Measurements from ENCODE around the gene PFDN2. TPM values are rescaled to one million over a fixed set of nuclear protein-coding genes. Genes with fewer than 3 reads are reported as not detected.

Gene PFDN2
- total RNA-seq, 1 donor from 2014 or later: 74.1 TPM

DNA sequence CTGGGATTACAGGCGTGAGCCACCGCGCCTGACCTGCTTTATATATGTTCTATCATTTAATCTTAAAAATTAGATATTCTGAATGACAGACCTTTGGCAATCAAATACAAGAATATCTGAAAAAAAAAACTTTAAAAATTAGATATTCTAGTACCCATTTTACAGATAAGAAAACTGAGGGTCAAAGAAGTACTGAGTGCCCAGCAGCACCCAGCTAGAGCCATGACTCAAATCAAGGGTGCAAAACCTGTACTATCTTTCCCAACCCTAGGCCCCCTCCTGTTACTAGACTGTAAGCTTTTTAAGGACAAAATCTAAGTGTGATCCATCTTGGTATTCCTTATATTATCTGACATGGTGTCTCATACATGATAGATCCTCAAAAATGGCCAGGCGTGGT lies 56.4 kb downstream of the PFDN2 start:
- no peaks in the 10 kb centered on the region for H4K20me1 ChIP-seq (ENCODE audit: low read depth)
- no peak overlapping the region for H3K4me3 ChIP-seq
- H2AFZ ChIP-seq (replicated peaks): no peak overlapping the region
- H3K36me3 ChIP-seq: no peaks in the 10 kb centered on the region
- no peak for DNase-seq (ENCODE audit: low spot score)
- peaks cover 6% of the 10 kb centered on the region for H3K27me3 Mint-ChIP-seq (ENCODE audit: insufficient read depth, low read depth)
- no peaks in the 10 kb centered on the region for H3F3A ChIP-seq (ENCODE audit: low read depth)
- H3K4me1 Mint-ChIP-seq: no peaks in the 10 kb centered on the region
- H3K9ac ChIP-seq: no peak overlapping the region
- no peak overlapping the region for H3K27ac Mint-ChIP-seq
- no peak overlapping the region for H3K27ac ChIP-seq
- peak overlapping the region; percentile 53 for H3K4me3 Mint-ChIP-seq
- H3K27me3 ChIP-seq: peaks cover 10% of the 10 kb centered on the region
- H3K4me2 ChIP-seq: no peak overlapping the region
- H3K9me3 Mint-ChIP-seq: no peaks in the 10 kb centered on the region
- no peaks in the 10 kb centered on the region for H3K79me2 ChIP-seq (ENCODE audit: low read depth)
- no peaks in the 10 kb centered on the region for H3K9me3 ChIP-seq (ENCODE audit: low read depth)
- no peaks in the 10 kb centered on the region for H3K36me3 Mint-ChIP-seq
- no peaks in the 10 kb centered on the region for H3K4me1 ChIP-seq
- TF ChIP-seq EZH2 (IDR thresholded peaks at IDR 0.05) (no peak), EZH2phosphoT487 (IDR thresholded peaks at IDR 0.05) (no peak)
- TF ChIP-seq, protein P1, sequence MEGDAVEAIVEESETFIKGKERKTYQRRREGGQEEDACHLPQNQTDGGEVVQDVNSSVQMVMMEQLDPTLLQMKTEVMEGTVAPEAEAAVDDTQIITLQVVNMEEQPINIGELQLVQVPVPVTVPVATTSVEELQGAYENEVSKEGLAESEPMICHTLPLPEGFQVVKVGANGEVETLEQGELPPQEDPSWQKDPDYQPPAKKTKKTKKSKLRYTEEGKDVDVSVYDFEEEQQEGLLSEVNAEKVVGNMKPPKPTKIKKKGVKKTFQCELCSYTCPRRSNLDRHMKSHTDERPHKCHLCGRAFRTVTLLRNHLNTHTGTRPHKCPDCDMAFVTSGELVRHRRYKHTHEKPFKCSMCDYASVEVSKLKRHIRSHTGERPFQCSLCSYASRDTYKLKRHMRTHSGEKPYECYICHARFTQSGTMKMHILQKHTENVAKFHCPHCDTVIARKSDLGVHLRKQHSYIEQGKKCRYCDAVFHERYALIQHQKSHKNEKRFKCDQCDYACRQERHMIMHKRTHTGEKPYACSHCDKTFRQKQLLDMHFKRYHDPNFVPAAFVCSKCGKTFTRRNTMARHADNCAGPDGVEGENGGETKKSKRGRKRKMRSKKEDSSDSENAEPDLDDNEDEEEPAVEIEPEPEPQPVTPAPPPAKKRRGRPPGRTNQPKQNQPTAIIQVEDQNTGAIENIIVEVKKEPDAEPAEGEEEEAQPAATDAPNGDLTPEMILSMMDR (IDR thresholded peaks at IDR 0.05): no peak

DNA sequence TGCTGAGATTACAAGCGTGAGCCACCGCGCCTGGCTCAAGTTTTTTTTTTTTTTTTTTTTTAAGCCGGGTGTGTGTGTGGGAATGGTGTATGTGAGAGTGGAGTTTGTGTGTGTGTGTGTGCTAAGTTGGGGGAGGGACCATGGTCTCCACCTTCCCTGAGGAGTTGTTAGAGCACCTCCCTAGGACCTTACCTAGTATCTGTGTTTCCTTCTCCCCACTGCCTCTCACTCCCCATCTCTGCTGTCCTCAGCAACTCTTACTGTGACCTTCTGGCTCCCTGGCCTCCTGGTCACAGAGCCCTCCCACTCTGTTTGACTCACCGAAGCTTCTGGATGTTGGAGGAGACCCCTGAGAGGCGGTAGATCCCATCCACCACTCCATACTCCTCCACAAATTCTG lies 58.5 kb downstream of the PFDN2 start:
- H3K27ac ChIP-seq: no peak overlapping the region
- no peaks in the 10 kb centered on the region for H3K36me3 Mint-ChIP-seq

DNA sequence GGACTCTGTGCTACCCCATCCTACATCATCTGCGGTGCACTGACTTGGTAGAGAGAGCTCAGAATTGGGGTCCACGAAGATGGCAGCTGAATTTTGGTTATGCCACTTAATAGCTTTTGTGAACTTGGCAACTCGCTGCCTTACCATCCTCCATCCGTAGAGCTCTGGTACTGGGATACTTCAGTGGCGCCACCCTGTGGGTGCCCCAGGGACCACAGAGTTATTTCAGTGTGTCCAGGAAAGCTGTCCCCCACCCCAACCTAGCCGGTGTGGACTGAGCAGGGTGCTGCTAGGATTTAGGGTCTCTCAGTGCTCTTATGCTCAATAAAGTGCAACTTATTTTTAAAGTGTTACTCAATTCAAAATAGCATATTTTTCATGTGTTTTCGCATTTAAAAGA lies 63.0 kb downstream of the PFDN2 start:
- DNase-seq (ENCODE audit: low spot score): no peak
- no peak overlapping the region for H2AFZ ChIP-seq (replicated peaks)

More for the DNA sequence above, 58.5 kb downstream of the PFDN2 start:
- Mint-ChIP-seq H3K27me3 (ENCODE audit: insufficient read depth, low read depth) (peaks cover 6% of the 10 kb centered on the region), H3K9me3 (no peaks in the 10 kb centered on the region), H3K4me3 (no peak overlapping the region), H3K27ac (no peak overlapping the region), H3K4me1 (no peaks in the 10 kb centered on the region)
- TF ChIP-seq, protein P1 (IDR thresholded peaks at IDR 0.05): no peak
- no peak for TF ChIP-seq EZH2phosphoT487 (IDR thresholded peaks at IDR 0.05)
- TF ChIP-seq EZH2 (IDR thresholded peaks at IDR 0.05): no peak
- no peaks in the 10 kb centered on the region for H3K79me2 ChIP-seq (ENCODE audit: low read depth)
- no peaks in the 10 kb centered on the region for H3K9me3 ChIP-seq (ENCODE audit: low read depth)
- H3F3A ChIP-seq (ENCODE audit: low read depth): no peaks in the 10 kb centered on the region
- H3K27me3 ChIP-seq: peaks cover 8% of the 10 kb centered on the region
- H2AFZ ChIP-seq (replicated peaks): no peak overlapping the region
- no peak for DNase-seq (ENCODE audit: low spot score)
- H3K36me3 ChIP-seq: no peaks in the 10 kb centered on the region
- H3K4me1 ChIP-seq: no peaks in the 10 kb centered on the region
- H3K9ac ChIP-seq: no peak overlapping the region
- no peak overlapping the region for H3K4me2 ChIP-seq
- no peak overlapping the region for H3K4me3 ChIP-seq
- no peaks in the 10 kb centered on the region for H4K20me1 ChIP-seq (ENCODE audit: low read depth)

More for the DNA sequence above, 63.0 kb downstream of the PFDN2 start:
- no peak overlapping the region for H3K4me2 ChIP-seq
- no peaks in the 10 kb centered on the region for H3K36me3 Mint-ChIP-seq
- no peaks in the 10 kb centered on the region for H3K79me2 ChIP-seq (ENCODE audit: low read depth)
- no peak overlapping the region for H3K9ac ChIP-seq
- no peak overlapping the region for H3K4me3 Mint-ChIP-seq
- no peak overlapping the region for H3K4me3 ChIP-seq
- no peaks in the 10 kb centered on the region for H3F3A ChIP-seq (ENCODE audit: low read depth)
- H3K9me3 ChIP-seq (ENCODE audit: low read depth): no peaks in the 10 kb centered on the region
- no peak for TF ChIP-seq EZH2phosphoT487 (IDR thresholded peaks at IDR 0.05)
- TF ChIP-seq, protein P1 (IDR thresholded peaks at IDR 0.05): peak; percentile 24
- H4K20me1 ChIP-seq (ENCODE audit: low read depth): no peaks in the 10 kb centered on the region
- H3K4me1 Mint-ChIP-seq: no peaks in the 10 kb centered on the region
- H3K36me3 ChIP-seq: no peaks in the 10 kb centered on the region
- H3K27ac ChIP-seq: no peak overlapping the region
- H3K27me3 ChIP-seq: no peaks in the 10 kb centered on the region
- H3K27me3 Mint-ChIP-seq (ENCODE audit: insufficient read depth, low read depth): no peaks in the 10 kb centered on the region
- H3K27ac Mint-ChIP-seq: no peak overlapping the region
- no peaks in the 10 kb centered on the region for H3K4me1 ChIP-seq
- H3K9me3 Mint-ChIP-seq: peaks cover 2% of the 10 kb centered on the region
